ENCODE measurements around the gene UBTD1. TPM values are rescaled to one million over a fixed set of nuclear protein-coding genes. Genes with fewer than 3 reads are reported as not detected.
"Not testable (repeated sequence)": the region's sequence is repeated elsewhere in the genome, so short reads cannot be mapped to it uniquely, and the experiment has no call there.

UBTD1 gene
- total RNA-seq, 2 experiments from 2014 or later = 0.99 to 1.3 TPM

DNA sequence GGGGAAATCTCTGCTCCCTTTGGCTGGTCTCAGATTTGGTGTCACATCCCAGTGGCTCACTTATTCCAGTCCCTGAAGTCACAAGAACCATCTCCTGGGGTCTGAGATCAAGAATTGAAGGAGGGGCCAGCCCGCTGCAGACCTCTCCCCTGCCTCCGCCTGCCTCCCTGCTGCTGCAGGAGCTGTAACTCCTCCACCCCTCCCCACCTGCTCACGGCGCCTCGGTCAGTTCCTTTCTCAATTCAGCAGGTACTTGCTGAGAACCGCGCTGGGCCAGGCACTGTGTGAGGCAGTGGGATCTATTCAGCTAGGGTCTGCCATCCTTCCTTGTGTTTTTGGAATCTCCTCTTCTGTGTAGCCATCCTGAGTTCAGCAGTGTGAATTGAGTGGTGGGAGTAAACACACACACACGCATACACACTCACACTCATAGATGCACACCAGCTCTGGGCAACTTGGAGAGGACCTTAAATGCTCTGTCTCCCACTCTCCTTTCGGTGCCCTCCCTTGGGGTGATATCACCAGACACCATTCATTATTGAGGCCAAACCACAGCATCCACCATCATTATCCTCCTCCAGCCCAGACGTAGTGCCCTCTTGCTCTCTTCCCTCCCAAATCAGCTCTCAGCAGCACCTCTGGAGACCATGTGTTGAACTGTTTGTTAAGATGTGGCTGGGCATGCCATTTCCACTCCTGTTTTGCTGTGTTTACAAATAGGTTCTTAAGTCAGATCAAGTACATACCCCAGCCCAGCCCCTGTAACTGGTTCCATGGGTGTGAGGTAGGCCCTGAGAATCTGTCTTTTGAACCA lies 51.8 kb downstream of the UBTD1 start:
- peaks cover 7% of the 10 kb centered on the region for H3K4me1 Mint-ChIP-seq
- H3K27me3 Mint-ChIP-seq = no peaks in the 10 kb centered on the region
- no peak overlapping the region for H3K4me3 Mint-ChIP-seq
- H3K27ac Mint-ChIP-seq = no peak overlapping the region
- no peak for DNase-seq
- H3K9me3 Mint-ChIP-seq = no peaks in the 10 kb centered on the region
- H3K36me3 Mint-ChIP-seq = no peaks in the 10 kb centered on the region

DNA sequence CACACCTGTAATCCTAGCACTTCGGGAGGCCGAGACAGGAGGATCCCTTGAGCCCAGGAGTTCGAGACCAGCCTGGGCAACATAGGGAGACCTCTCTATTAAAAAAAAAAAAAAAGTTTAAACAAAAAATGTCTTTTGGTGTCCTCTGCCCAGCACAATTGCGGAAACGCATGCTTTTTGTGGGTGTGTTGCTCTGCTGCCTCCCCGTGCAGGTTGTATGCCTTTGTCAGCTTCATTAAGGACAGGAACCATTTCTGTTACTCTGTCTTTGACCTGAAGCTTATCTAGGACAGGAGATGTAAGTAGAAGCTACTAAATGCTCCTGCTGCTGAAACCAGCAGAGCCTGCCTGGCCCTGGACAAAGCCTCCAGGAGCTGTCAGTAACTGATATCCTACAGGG lies 52.5 kb downstream of the UBTD1 start:
- Mint-ChIP-seq H3K4me3 (no peak overlapping the region), H3K36me3 (no peaks in the 10 kb centered on the region), H3K9me3 (no peaks in the 10 kb centered on the region), H3K27me3 (no peaks in the 10 kb centered on the region), H3K4me1 (peaks cover 7% of the 10 kb centered on the region), H3K27ac (no peak overlapping the region)
- no peak for DNase-seq

DNA sequence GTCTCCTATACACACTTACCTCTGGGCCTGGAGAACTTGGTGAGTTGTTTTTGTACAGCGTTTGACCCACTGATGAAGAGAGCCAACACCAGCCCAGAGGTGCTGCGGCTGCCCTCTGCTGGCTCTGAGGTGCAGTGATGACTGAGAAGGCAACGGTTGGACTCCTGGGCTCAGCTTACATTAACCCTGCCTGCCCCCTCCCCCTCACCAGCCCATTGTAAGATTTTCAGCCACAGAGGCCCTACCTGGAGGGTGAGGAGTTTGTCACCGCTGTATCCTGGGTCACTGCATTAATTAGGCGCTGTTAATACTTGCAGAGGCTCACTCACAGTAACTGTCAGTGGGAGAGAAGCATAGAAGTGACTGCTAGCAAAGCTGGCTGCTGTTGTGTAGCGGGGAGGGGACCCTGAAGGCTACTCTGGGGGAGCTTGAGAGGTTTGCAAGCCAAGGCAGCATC lies 54.9 kb downstream of the UBTD1 start:
- H3K4me3 Mint-ChIP-seq = no peak overlapping the region
- peak; percentile 52 for DNase-seq

DNA sequence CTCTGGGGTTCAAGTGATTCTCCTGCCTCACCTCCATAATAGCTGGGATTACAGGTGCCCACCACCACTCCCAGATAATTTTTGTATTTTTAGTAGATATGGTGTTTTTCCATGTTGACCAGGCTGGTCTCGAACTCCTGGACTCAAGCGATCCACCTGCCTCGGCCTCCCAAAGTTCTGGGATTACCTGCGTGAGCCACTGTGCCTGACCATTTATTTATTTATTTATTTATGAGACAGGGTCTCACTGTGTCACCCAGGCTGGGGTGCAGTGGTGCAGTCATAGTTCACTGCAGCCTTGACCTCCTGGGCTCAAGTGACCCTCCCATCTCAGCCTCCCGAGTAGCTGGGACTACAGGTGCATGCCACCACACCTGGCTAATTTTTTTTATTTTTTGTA lies 55.6 kb downstream of the UBTD1 start:
- H3K4me1 Mint-ChIP-seq, H3K4me3 Mint-ChIP-seq, H3K9me3 Mint-ChIP-seq, DNase-seq, H3K36me3 Mint-ChIP-seq, H3K27ac Mint-ChIP-seq, H3K27me3 Mint-ChIP-seq: not testable (repeated sequence)

More for the DNA sequence above, 54.9 kb downstream of the UBTD1 start:
- H3K27me3 Mint-ChIP-seq = no peaks in the 10 kb centered on the region
- H3K36me3 Mint-ChIP-seq = no peaks in the 10 kb centered on the region
- no peak overlapping the region for H3K27ac Mint-ChIP-seq
- H3K4me1 Mint-ChIP-seq = peaks cover 4% of the 10 kb centered on the region
- no peaks in the 10 kb centered on the region for H3K9me3 Mint-ChIP-seq

DNA sequence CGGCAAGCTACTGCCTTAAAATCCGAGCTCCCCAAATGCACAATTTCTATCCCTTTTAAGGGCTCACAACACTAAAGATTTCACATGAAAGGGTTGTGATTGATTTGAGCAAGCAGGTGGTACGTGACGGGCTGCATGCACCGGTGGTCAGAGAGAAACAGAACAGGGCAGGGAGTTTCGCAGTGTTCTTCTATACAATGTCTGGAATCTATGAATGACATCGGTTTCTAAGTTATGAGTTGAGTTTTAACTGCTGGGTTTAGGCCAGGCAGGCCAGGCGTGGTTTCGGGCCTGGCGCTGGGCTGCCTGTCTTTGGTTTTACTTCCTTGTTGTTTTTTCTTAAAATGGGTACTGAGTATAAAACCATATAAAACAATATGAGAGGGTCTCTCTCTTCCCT lies 56.8 kb downstream of the UBTD1 start:
- H3K27ac Mint-ChIP-seq, H3K9me3 Mint-ChIP-seq, H3K4me3 Mint-ChIP-seq, DNase-seq, H3K27me3 Mint-ChIP-seq, H3K36me3 Mint-ChIP-seq, H3K4me1 Mint-ChIP-seq: not testable (repeated sequence)

DNA sequence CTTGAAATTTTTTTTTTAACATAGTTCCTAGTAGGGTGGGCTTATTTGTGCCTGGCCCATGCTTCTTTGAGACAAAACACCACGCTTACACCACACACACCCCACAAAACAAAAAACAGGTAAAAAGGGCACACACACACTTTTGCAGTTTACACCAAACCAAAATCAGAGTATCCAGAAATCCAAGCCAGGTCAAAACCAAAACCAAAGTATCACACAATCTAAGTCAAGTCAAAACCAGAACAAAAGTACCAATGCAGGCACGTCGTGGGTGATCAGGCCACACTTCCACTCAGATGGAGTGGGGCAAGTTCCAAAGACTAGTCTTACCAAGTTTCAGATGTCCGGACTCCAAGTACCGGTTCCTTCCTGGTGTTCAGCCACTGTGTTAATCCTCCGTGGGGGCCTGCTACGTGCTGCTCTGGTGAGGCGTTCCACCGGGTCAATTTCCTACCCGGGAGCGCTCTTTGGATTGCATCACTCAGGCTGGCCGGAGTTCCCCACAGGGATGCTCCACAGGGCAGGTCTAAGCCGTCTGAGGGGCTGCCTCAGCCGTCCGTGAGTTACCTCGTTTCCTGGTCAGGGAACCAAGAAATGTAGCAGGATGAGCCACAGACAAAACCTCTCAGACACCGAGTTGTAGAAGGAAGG lies 62.1 kb downstream of the UBTD1 start:
- not testable (repeated sequence) for H3K27ac Mint-ChIP-seq, H3K36me3 Mint-ChIP-seq, H3K4me3 Mint-ChIP-seq, DNase-seq, H3K27me3 Mint-ChIP-seq, H3K9me3 Mint-ChIP-seq, H3K4me1 Mint-ChIP-seq

DNA sequence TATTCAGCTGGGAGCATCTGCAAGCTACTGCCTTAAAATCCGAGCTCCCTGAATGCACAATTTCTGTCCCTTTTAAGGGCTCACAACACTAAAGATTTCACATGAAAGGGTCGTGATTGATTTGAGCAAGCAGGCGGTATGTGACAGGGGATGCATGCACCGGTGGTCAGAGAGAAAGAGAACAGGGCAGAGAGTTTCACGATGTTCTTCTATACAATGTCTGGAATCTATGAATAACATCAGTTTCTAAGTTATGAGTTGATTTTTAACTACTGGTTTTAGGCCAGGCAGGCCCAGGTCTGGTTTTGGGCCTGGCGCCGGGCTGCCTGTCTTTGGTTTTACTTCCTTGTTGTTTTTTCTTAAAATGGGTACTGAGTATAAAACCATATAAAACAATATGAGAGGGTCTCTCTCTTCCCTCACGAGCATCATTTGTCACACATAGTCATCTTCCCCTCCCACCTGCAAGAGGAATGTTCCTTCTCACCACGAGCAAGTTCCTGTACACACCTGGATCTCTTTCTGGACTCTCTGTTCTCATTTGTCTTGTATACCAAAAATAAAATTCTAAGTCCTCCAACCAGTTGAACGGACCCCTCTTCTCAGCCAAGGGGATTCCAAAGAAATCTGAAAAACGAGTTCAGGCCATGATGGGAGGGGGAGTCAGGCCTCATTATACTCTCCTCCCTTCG lies 62.8 kb downstream of the UBTD1 start:
- not testable (repeated sequence) for H3K27me3 Mint-ChIP-seq, H3K36me3 Mint-ChIP-seq, DNase-seq, H3K9me3 Mint-ChIP-seq, H3K27ac Mint-ChIP-seq, H3K4me1 Mint-ChIP-seq, H3K4me3 Mint-ChIP-seq

DNA sequence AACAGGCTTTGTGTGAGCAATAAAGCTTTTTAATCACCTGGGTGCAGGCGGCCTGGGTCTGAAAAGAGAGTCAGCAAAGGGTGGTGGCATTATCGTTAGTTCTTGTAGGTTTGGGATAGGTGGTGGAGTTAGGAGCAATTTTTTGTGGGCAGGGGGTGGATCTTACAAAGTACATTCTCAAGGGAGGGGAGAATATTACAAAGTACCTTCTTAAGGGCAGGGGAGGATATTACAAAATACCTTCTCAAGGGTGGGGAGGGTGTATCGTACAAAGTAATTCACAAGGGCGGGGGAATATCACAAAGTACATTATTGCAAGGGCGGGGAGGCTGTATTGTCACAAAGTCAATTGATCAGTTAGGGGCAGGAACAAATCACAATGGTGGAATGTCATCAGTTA lies 63.6 kb downstream of the UBTD1 start:
- not testable (repeated sequence) for H3K9me3 Mint-ChIP-seq, H3K27ac Mint-ChIP-seq, H3K4me3 Mint-ChIP-seq, DNase-seq, H3K27me3 Mint-ChIP-seq, H3K36me3 Mint-ChIP-seq, H3K4me1 Mint-ChIP-seq

DNA sequence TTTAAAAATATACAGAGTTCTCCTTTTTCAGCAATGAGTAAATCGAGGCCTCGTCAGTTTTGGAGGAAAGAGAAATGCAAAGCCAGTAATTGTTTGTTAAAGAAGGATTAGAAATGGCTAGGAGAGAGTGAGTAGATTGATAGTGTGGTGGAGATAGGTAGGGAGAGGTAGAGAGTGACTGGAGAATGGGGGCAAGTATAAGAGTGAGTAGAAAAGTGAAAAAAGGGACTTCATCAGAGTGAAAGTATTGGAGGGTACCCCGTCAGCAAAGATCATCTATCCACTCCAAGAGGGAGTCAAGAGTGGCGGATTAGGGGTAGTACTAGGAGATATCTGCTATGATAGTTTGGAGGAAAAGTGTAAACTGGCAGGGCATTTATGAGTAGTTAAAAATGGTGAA lies 64.6 kb downstream of the UBTD1 start:
- H3K36me3 Mint-ChIP-seq = peaks cover 2% of the 10 kb centered on the region
- DNase-seq = no peak
- H3K4me1 Mint-ChIP-seq = no peaks in the 10 kb centered on the region
- H3K4me3 Mint-ChIP-seq = no peak overlapping the region
- no peak overlapping the region for H3K27ac Mint-ChIP-seq
- H3K9me3 Mint-ChIP-seq = no peaks in the 10 kb centered on the region
- H3K27me3 Mint-ChIP-seq = no peaks in the 10 kb centered on the region

DNA sequence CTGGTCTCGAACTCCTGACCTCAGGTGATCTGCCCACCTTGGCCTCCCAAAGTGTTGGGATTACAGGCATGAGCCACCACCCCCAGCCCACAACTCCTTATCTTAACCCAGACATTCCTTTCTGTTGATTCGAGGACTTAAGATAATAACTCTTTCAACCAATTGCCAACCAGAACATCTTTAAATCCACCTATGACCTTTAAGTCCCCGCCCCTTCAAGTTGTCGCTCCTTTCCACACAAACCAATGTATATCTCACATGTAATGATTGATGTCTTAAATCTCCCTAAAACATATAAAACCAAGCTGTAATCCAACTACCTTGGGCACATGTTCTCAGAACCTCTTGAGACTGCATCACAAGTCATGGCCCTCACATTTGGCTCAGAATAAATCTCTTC lies 66.1 kb downstream of the UBTD1 start:
- no peak for DNase-seq
- H3K9me3 Mint-ChIP-seq = no peaks in the 10 kb centered on the region
- H3K36me3 Mint-ChIP-seq = peaks cover 2% of the 10 kb centered on the region
- H3K4me3 Mint-ChIP-seq = no peak overlapping the region
- no peaks in the 10 kb centered on the region for H3K4me1 Mint-ChIP-seq
- no peak overlapping the region for H3K27ac Mint-ChIP-seq
- no peaks in the 10 kb centered on the region for H3K27me3 Mint-ChIP-seq

DNA sequence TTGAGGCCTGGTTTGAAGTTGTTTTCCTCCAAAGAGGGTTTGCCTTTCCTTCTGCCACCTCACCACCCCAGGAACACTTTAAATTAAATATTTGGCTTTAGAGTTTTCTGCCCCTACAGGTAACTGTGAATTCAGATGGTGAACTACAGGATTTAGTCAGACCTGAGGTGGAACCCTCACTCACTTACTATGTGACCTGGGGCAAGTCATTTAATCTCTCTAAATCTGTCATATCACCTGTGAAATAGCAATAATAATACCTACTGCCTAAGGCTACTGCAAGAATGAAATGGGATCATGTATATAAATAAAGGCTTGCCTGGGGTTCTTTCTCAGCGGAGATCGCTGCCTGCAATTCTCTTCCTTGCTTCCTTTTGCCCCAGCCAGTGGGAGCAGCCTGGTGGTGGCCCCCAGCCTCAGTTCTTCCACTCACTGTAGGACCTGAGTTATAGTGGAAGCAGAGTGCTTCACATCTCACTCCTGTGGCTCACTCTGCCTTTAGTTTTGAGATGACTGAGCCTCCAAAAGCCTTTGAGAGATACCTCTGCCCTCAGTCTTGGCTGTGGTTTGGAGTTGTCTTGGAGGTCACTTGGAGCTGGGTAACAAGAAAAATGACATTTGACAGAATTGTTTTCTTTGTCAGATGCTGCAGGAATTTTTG lies 67.7 kb downstream of the UBTD1 start:
- Mint-ChIP-seq H3K4me3 (no peak overlapping the region), H3K27ac (no peak overlapping the region), H3K36me3 (peaks cover 2% of the 10 kb centered on the region), H3K4me1 (no peaks in the 10 kb centered on the region), H3K9me3 (no peaks in the 10 kb centered on the region), H3K27me3 (no peaks in the 10 kb centered on the region)
- DNase-seq = no peak

DNA sequence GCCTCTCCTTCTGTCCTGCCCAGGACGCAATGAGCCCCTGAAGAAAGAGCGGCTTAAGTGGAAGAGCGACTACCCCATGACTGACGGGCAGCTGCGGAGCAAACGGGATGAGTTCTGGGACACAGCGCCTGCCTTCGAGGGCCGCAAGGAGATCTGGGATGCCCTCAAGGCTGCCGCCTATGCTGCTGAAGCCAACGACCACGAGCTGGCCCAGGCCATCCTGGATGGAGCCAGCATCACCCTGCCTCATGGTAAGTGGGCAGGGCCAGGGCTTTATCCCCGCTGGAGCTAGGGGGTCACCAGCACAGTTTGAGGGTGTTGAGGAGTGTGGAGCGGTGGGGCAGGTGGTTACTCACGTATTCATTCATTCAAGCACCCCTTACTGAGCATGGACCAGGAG lies 69.2 kb downstream of the UBTD1 start:
- Mint-ChIP-seq H3K9me3 (no peaks in the 10 kb centered on the region), H3K4me3 (no peak overlapping the region)
- DNase-seq = no peak

DNA sequence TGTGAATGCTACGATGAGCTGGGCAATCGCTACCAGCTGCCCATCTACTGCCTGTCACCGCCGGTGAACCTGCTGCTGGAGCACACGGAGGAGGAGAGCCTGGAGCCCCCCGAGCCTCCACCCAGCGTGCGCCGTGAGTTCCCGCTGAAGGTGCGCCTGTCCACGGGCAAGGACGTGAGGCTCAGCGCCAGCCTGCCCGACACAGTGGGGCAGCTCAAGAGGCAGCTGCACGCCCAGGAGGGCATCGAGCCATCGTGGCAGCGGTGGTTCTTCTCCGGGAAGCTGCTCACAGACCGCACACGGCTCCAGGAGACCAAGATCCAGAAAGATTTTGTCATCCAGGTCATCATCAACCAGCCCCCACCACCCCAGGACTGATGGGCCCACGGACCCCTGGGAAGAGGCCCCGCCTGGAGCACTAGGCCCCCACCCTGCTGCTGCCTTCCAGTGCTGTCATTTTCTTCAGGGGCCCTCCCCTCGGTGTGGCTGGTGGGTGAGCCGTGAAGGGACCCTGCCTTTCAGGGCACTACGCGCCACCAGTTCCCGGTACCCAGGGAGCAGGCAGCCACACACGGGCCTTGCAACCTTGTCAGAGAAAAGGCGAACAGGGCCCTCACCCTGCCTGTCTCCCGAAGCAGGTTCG lies 71.5 kb downstream of the UBTD1 start:
- no peak overlapping the region for H3K27ac Mint-ChIP-seq
- peaks cover 2% of the 10 kb centered on the region for H3K4me1 Mint-ChIP-seq
- H3K9me3 Mint-ChIP-seq = no peaks in the 10 kb centered on the region
- H3K4me3 Mint-ChIP-seq = no peak overlapping the region
- no peaks in the 10 kb centered on the region for H3K27me3 Mint-ChIP-seq
- DNase-seq = no peak
- H3K36me3 Mint-ChIP-seq = no peaks in the 10 kb centered on the region

More for the DNA sequence above, 69.2 kb downstream of the UBTD1 start:
- no peaks in the 10 kb centered on the region for H3K4me1 Mint-ChIP-seq
- H3K27ac Mint-ChIP-seq = no peak overlapping the region
- no peaks in the 10 kb centered on the region for H3K36me3 Mint-ChIP-seq
- no peaks in the 10 kb centered on the region for H3K27me3 Mint-ChIP-seq

DNA sequence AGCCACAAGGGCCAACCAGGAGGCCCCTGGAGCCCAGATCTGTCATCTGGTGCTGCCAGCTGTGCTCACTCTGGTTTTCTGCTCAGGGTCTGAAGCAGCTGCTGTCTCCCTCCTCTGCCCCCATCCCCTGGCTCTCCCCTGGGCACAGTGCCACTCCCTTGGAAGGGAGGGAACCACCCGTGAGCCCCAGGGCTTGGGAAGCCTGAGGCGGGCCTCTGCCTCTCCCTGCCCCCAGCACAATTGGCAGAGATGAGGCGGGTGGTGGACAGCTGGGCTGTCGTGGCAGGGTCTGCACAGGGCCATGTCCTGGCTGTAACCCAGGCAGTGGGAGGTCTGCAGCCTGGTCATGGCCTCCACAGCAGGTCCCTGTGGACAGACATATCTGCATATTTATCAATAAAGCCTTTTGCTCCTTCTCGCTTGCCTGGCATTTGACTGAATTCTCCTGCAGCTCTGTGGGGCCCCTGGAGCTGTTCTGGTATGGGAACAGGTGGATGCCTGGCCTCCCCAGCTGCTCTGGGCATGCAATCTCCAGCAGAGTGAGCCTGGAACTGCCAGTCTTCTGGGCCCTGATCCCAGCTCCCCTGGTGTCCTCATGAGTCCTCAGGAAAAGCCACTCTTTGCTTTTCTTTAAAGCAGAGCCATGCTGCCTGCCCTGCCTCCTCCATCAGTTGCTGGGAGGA lies 72.2 kb downstream of the UBTD1 start:
- peaks cover 2% of the 10 kb centered on the region for H3K4me1 Mint-ChIP-seq
- H3K4me3 Mint-ChIP-seq = no peak overlapping the region
- no peak for DNase-seq
- no peaks in the 10 kb centered on the region for H3K36me3 Mint-ChIP-seq
- no peaks in the 10 kb centered on the region for H3K27me3 Mint-ChIP-seq
- H3K27ac Mint-ChIP-seq = no peak overlapping the region
- no peaks in the 10 kb centered on the region for H3K9me3 Mint-ChIP-seq

All from activated naive CD8-positive, alpha-beta T cell treated with anti-CD3 and anti-CD28 coated beads for 36 hours (primary cell).